HG02840 (cell line): Measurements from ENCODE around the gene MAPKAP1.

Experiments
- ATAC-seq: cut with Tn5 transposase; IDR thresholded peaks from one replicate; pipeline ENCODE4 v1.9.1; 2021; ENCODE audit warnings: mild to moderate bottlenecking, moderate library complexity, moderate number of reproducible peaks; ENCODE audit not compliant: unreplicated experiment, low FRiP score

The MAPKAP1 gene

DNA sequence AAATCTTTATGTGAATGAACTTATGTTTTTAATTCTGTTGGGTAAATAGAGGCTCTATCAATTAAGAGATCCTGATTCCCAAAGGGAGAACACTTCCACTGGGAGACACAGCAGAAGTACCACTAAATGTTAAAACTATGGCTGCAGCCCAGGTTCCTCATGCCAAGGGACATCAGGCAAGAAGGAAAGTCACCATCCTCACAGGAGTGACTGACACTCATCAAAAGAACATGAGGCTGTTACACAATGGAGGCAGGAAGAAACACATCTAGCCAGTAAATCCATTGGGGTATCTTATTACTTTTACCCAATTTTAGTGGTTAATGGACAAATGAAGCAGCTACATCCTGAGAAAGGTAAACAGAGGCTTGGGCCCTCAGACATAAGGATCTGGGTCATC lies 94.4 kb downstream of the MAPKAP1 start:
- ATAC-seq = no peak

DNA sequence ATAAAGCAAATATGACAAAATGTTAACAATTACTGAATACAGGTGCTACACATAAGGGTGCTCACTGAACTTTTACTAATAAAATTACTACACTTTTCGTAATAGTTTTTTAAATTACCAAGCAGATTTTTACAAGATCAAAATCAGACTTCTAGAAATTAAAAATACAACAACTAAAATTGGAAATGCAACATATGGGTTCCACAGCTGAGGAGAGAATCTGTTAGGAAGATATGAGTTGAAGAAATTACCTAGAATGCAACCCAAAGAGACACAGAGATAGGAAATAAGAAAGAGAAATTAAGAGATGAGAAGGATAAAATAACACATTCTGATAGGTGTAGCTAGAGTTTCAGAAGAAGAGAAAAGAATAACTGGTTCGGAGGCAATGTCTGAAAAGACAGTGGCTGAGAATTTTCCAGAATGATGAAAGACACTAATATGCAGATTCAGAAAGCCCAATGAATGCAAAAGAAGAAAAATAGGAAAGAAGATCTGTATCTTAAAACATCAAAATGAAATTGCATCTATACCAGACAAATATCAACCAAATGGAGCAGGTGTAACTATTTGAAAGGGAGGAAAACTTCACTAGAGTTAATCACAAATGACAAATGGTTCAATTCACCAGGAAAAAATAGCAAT lies 95.8 kb downstream of the MAPKAP1 start:
- no peak for ATAC-seq

DNA sequence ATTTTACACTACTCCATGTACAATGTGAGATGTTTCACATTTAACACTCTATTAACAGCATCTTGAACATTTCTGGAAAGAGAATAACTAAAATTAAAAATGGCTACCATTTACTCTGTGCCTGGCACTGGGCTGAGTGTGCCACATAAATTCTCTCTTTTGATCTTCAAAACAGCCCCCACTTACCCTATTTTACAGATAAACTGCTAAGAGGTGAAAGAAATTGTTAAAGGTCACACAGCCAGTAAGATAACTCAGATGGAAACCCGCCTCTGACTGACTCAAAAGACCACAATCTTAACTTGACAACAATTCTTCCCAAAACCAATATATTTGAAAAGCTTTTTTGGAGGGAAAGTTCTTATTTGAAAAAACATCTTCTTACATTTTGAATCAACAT lies 97.3 kb downstream of the MAPKAP1 start:
- ATAC-seq = no peak

- ATAC-seq = no peak
These were observed 98.4 kb downstream of the MAPKAP1 start for GRCh38 chr9:125608489-125609224.

DNA sequence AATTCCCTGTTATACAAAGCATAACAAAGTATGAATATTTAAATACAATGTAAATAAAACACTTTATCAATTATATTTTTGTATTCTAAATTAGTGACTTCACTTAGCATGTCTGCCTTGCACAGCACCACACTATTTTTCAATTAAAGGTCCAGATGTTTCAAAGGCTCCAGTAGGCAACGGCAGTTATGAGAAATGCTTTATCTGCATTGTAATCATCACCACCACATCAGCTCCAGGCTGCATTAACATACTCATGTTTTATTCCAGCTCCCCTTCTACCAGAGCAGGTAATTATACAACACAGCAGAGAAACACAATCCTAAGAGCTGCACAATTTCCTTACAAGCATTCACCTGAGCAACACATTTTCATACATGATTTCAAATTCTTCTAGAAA lies 102.8 kb downstream of the MAPKAP1 start:
- ATAC-seq = no peak

- no peak for ATAC-seq
These were observed 103.5 kb downstream of the MAPKAP1 start for GRCh38 chr9:125603478-125604021.

GRCh38 chr9:125601961-125602360 lies 105.0 kb downstream of the MAPKAP1 start:
- ATAC-seq = no peak

DNA sequence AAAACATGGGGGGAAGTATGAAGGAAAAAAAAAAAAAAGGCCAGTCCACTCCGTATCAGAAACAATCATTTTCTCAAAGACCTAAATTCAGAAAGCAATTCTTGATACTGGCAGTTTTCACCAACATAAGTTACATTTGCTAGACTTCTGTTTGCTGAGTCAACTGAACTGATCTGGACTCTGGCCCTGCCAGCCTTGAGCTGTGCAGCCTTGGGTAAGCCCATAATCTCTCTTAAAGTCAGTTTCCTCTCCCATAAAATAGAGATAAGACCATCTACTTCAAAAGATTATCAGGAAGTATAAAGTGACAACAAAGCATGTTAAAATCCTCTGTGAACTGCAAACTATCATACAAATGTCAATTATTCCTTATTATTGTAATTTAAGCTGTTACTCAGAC lies 106.8 kb downstream of the MAPKAP1 start:
- no peak for ATAC-seq

DNA sequence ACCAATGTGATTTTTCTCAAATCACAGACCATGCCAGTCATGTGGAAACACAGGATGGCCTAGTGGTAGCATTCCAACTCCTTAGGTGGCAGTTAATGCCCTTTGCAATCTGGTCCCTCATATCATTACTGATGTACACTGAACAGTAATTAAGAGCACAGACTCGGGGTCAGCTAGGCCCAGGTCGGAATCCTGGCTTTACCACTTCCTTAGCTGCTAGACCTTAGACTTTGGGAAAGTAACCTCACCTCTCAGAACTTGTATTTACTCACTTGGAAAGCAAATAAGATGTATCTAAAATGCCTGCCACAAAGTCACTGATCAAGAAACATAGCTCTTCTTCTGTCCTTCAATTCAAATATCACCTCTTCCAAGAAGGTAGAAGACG lies 112.8 kb downstream of the MAPKAP1 start:
- no peak for ATAC-seq

GRCh38 chr9:125593581-125594222 lies 113.3 kb downstream of the MAPKAP1 start:
- ATAC-seq = no peak

GRCh38 chr9:125591888-125592287 lies 115.1 kb downstream of the MAPKAP1 start:
- ATAC-seq = no peak

DNA sequence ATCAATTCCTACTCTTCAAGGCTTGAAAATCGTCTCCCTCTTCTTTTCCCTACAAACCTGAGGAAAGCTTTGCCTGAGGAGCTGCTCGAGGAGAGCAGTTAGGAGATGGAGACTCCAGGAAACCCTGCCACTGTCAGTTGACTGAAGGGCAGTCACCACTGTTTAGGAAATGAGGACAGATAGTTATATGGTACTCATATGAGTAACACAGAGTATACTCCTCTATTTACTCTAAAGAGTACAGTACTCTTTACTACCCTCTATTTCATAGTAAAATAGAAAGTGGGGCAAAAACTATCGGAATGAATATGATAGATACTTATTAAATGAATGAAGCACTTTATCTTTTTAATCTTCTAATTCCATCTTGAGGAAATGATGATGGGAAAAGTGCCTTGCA lies 115.8 kb downstream of the MAPKAP1 start:
- no peak for ATAC-seq

DNA sequence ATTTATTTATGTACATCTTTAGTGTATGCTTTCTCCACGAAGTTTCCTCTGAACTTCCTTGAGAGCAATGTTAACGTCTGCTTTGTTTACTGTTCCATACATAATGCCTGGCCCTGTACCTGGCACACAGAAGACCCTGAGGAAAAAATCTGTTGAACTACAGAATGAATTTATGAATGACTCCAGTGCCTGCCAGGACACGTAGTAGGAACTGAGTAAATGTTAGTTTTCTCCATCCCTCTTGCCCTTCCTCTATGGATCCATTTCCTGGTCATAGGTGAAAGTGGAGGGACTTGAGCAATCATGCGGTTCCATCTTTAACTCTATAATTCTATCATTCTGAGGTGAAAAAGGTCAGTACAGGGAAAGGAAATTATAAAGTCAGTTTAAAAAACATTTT lies 117.7 kb downstream of the MAPKAP1 start:
- ATAC-seq = no peak

GRCh38 chr9:125587819-125588460 lies 119.1 kb downstream of the MAPKAP1 start:
- no peak for ATAC-seq

DNA sequence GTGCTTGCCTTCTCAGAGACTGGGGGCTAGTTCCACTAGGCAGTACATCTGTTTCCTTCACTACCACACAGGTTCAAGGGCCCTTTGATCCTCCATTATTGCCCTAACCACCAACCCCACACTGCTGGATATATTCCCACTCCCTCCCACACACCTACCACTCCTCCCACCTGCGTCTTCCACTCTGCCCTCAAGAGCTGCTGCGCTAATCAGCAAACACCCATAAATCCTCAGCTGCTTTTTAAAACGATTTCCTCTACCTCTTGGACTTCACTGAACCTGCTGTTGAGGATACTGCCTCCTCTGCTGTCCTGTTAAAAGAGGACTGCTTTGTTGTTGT lies 120.9 kb downstream of the MAPKAP1 start:
- no peak for ATAC-seq

DNA sequence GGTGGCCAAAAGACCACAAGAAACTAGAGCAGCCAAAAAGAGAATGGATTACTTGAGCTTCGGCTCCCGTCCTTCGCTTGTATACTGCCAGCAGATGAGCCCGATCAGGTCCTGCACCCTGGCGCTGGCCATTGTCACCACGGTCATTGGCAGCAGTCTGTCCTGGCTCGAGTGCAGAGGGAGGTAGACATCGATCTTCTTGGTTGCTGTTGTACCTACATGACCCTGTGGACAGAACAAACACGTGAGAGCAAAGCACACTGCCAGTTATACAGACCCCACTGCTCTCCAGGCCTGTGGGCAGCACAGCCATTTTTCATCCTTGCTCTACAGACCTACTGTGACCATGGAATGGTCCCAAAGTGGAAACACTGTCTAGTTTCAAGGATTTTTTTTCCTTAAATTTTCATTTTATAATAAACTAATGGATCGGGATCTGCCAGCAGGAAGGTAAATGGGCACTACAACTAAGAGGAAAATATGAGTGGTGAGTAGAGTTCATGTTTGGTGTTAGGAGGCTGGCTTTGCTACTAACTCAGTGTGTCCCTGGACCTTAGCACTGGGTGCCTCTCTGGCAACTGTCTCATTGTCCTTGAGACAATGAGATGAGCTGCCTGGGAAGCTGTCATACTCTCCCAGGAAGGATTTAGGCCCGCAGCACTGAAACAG lies 121.4 kb downstream of the MAPKAP1 start:
- ATAC-seq = no peak

DNA sequence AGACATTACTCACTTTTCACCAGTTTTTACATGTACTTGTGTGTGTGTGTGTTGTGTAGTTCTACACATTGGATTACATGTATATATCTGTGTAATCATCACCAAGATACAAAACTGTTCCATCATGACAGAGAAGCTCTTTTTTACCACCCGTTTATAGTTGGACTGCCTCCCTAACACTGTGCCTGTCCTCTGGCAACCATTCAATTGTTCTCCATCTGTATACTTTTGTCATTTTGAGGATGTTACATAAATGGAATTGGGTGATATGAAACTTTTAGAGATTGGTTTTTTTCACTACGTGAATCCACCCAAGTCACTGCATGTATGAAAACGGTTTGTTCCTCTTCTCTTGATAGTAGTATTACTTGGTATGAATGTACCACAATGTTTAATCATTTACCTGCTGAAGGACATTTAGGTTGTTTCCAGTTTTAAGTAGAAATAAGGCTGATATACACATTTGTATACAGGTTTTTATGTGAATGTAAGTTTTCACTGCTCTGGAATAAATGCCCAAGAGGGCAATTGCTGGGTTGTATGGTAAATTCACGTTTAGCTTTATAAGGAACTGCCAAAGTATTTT lies 126.2 kb downstream of the MAPKAP1 start:
- no peak for ATAC-seq

DNA sequence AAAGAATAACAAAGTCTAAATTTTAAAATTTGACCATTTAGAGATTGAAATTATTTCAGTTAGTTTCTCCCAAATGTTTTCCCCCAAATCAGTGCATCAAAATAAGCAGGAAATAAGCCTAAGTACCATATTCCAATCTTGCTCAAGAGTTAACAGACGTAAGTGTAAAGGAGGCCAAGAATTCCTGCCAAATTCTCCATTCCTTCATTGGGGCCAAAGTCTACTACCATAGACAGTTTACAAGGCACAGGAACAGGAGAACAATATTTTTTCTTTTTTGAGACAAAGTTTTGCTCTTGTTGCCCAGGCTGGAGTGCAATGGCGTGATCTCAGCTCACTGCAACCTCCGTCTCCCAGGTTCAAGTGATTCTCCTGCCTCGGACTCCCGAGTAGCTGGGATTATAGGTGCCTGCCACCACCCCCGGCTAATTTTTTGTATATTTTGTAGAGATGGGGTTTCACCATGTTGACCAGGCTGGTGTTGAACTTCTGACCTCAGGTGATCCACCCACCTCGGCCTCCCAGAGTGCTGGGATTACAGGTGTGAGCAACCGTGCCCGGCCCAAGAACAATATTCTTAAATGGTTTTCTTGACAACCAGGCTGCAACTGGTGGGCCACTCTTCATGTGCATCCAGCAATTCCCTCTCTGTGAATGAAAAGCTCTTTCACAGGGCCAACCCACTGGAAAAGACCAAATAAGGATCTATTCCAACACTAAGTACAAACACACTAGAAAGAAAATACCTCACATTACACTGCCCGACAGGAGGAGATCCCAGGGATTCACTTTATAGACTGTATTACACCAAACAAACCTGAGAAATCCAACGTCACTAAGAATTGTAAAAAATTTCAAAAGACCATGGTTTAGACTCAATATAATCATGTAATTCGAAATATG lies 127.7 kb downstream of the MAPKAP1 start:
- no peak for ATAC-seq

GRCh38 chr9:125574126-125574877 lies 132.7 kb downstream of the MAPKAP1 start:
- ATAC-seq = no peak
